Activated CD8-positive, alpha-beta memory T cell treated with anti-CD3 and anti-CD28 coated beads for 36 hours (primary cell): ENCODE measurements around the gene NUP214. TPM values are rescaled to one million over a fixed set of nuclear protein-coding genes. Genes with fewer than 3 reads are reported as not detected.
"Not testable (repeated sequence)": the region's sequence is repeated elsewhere in the genome, so short reads cannot be mapped to it uniquely, and the experiment has no call there.

Experiments
- CTCF ChIA-PET: fragments of 350-600 bp; sonication (Branson Sonifier 250); formaldehyde crosslinking; loops from one replicate; lab custom pipeline; 2021; ENCODE audit warnings: antibody characterized with exemption; lab: Charles Lee
- POLR2A ChIA-PET: fragments of 350-600 bp; sonication (Branson Sonifier 250); formaldehyde crosslinking; loops from one replicate; lab custom pipeline; 2021; ENCODE audit warnings: antibody characterized with exemption; lab: Charles Lee
- total RNA-seq, 2 experiments: library from RNA; stranded (reverse); gene quantifications; one replicate each; pipeline ENCODE4 v1.2.3, GENCODE V29; 2021

The NUP214 gene
- total RNA-seq, 2 experiments from 2014 or later: 59.0 to 68.4 TPM

DNA sequence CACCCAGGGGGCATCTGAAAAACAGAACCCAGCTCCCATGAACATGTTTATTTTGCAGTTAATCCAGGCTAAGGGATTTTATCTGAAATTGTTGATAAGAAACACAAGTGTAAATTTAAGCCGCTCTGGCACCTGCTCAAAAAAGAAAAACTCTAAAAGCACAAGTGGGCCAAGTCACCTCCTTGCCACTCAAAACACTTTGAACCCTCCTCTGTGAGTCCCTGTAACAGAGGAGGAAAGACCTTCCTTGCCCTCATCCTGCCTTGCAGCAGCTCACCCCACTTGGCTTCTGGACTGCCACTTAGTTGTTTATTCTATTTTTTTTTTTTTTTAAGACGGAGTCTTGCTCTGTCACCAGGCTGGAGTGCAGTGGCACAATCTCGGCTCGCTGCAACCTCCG, 111.4 kb downstream of the NUP214 start:
- ChIA-PET POLR2A (interaction anchor here (0.7 to 3.0 kb wide), 2 partner anchors 20 to 113 kb away, joined by 3 to 19 read pairs; no protein-coding TSS in a partner anchor), CTCF (interaction anchor here (2.0 kb wide), 1 partner anchor 20 kb away, joined by 5 read pairs; no protein-coding TSS in a partner anchor)

DNA sequence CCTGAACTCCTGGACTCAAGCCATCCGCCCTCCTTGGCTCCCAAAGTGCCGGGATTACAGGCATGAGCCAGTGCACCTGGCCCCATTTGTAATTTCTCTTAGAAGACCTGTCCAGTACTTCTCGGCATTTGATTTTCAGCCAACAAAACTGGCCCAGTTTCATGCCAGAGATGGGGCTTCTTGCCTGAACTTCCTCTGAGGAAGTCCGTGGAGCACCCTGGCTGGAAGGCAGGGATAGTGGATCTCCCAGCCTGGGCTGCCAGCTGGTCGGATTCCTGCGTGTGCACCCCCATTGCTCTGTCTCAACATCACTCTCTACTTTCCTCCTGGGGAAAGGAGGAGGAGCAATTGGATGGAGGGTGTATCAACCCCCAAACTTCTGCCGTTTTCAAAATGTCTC, 111.9 kb downstream of the NUP214 start:
- POLR2A ChIA-PET: interaction anchor here (0.7 to 3.0 kb wide), 5 partner anchors 15 to 188 kb away, joined by 3 to 19 read pairs (median 6); partner anchors contain the start of gene FAM78A

DNA sequence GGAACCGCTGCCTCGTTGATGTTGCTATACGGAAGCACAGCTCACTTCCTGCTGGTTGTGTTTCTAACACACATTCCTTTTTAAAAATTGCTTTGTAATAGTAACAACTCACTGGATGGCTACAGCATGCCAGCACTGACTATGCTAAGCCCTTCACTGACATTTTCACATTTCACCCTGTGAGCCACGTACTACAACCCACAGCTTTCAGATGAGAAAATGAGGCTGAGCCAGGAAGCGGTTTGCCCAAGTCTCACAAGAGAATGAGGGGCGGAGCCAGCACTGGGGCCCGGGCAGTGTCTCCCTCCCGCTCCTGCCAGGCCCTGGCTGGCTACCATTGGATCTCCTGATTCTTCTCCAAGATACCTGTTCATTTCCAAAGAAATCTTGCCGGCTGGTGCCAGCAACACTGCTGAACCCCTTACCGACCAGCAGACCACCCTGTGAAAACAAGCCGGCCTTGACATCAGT, 112.6 kb downstream of the NUP214 start:
- ChIA-PET CTCF (interaction anchor here (1.4 to 2.1 kb wide), 3 partner anchors 19 to 112 kb away, joined by 3 to 7 read pairs (median 5); no protein-coding TSS in a partner anchor), POLR2A (interaction anchor here (0.7 to 3.0 kb wide), 5 partner anchors 14 to 39 kb away, joined by 3 to 19 read pairs (median 5); partner anchors contain the start of gene FAM78A)

More for the DNA sequence above, 111.9 kb downstream of the NUP214 start:
- CTCF ChIA-PET: interaction anchor here (1.4 to 2.1 kb wide), 3 partner anchors 19 to 113 kb away, joined by 3 to 7 read pairs (median 5); no protein-coding TSS in a partner anchor

DNA sequence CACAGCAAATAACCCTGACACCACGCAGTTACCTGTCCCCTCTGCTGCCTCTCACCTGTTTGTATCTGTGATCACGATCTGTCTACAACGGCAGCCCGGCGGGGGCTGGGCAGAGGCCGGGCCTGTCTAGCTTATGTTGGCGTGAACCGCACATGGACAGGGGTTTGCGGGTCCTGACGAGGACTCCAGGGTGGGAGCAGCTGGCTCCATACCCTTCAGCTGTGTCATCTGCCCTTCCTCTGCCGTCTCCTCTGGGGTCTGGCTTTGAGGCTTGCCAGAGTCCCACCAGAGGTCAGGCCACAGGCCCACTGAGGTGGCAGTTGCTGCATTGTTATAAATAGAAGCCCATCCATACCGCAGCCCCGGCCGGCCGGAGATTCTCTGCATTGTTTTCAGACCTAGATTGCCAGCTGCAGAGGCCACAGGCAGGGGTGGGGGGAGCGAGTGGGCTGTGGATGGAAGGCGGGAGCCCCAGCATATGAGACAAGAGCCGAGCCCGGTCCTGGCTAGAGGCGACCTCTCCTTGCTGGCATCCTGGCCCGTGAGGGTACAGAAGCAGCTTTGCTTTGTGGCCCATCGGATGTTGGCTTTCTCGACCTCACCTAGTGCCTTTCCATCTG, 113.1 kb downstream of the NUP214 start:
- ChIA-PET POLR2A (interaction anchor here (0.7 to 3.0 kb wide), 5 partner anchors 14 to 38 kb away, joined by 3 to 19 read pairs (median 5); partner anchors contain the start of gene FAM78A), CTCF (interaction anchor here (1.4 to 2.1 kb wide), 3 partner anchors 18 to 112 kb away, joined by 3 to 7 read pairs (median 5); no protein-coding TSS in a partner anchor)

DNA sequence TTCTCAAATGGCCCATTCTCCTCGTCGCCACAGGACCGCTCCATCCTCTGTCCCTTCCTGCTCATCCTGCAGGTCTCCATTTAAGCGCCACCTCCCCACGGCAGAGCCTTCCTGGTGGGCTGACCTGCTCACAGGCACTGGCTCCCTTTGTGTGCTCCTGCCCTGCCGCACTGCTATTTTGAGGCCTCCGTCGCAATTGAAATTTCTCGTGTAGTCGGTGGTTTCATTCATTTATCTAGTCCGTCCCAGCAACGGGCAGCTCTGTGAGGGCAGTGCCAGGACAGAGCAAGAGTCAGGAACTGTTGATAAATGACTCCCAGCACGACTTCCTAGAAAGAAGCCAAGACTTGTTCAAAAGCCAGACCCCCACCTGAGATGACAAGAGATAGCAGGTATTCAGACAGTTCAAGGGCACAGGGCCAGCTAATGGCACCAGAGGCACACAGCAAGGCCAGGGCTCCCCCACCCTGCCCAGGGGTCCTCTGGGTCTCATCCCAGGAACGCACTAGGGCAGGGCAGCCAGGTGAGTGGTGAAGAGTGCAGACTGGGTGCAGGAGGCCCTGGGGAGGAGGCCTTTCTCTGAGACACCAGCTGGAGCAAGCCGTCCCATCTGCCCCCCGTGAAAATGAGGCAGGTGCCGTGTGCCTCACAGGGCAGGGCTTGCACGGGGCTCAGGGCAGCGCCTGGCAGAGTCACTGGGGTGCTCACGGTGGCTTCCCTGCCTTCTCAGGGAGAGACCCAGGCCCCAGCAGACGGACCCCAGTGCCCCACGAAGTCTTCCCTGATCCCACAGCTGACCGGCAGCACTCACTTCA, 114.0 kb downstream of the NUP214 start:
- CTCF ChIA-PET: interaction anchor here (2.1 kb wide), 1 partner anchor 97 kb away, joined by 7 read pairs; no protein-coding TSS in a partner anchor
- POLR2A ChIA-PET: interaction anchor here (3.0 kb wide), 1 partner anchor 17 kb away, joined by 19 read pairs; no protein-coding TSS in a partner anchor

DNA sequence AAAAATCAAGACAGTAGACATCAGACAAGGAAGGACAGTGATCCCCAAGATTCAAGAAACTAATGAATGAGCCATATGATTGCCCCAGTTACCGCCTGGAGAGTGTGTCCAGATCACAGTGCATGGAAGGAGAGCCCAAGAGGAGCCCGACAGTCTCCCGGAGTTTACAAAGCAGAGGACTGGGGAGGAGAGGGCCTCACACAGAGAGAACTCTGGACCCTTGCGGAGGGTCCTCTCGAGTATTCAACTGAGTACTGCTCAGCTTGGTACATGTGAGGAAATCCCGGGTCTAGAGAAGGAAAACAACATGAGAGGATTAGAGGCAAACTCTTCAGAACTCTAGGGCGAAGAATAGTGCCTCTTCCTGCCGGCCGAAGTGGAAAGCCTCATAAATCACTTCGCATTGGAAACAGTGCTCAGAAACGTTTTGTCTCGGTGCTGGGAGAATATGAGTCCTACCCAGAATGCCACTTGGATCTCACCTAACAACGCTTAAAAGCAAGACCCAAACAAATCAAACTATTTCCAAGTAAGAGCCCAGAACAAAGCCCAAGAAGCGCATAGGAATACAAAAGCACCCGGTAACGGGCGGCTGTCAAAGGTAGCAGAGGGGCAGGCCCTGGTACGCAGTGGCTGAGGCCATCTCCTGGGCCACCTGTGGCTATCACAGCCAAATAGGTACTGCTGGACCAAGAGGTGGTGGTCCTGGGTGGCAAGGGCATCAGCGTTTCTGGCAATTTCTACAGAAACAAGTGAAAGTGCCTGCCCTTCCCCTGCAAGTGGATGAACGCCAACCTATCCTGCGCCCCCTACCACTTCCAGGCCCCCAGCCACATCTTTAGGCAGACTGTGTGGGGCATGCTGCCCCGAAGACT, 114.9 kb downstream of the NUP214 start:
- CTCF ChIA-PET: interaction anchor here (0.6 to 0.9 kb wide), 2 partner anchors 86 to 96 kb away, joined by 3 read pairs; no protein-coding TSS in a partner anchor
- POLR2A ChIA-PET: interaction anchor here (3.0 kb wide), 1 partner anchor 16 kb away, joined by 19 read pairs; no protein-coding TSS in a partner anchor

DNA sequence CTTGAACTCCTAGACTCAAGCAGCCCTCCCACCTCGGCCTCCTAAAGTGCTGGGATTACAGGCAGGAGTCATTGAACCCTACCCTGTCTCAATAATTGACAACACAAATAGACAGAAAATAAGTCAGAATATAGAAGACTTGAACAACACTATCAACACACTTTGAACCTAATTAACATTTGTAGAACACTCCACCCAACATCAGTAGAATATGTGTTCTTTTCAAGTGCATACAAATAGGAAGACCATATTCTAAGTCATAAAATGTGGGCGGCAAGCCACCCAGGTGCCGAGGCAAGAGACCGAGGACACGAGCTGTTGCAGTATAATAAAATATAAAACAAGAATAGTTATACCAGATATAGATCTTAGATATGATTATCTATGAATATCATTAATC, 118.9 kb downstream of the NUP214 start:
- CTCF ChIA-PET: not testable (repeated sequence)
- POLR2A ChIA-PET: interaction anchor here (0.7 kb wide), 1 partner anchor 119 kb away, joined by 8 read pairs; the partner anchor contains the start of gene NUP214

DNA sequence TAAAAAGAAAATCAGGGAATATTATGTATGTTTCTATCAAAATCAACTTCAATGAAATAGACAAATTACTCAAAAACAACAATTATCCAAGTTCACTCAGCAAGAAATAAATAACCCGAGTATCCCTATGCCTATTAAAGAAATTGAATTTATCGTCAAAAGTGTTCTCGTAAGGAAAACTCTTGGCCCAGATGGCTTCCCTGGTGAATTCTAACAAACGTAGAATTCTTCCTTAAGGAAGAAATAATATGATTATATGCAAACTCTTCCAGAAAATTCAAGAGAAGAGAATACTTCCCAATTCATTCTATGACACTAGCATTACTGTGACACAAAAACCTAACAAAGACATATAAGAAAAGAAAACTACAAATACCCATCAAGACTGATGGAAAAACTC, 121.2 kb downstream of the NUP214 start:
- ChIA-PET CTCF (no interaction called here), POLR2A (no interaction called here)

DNA sequence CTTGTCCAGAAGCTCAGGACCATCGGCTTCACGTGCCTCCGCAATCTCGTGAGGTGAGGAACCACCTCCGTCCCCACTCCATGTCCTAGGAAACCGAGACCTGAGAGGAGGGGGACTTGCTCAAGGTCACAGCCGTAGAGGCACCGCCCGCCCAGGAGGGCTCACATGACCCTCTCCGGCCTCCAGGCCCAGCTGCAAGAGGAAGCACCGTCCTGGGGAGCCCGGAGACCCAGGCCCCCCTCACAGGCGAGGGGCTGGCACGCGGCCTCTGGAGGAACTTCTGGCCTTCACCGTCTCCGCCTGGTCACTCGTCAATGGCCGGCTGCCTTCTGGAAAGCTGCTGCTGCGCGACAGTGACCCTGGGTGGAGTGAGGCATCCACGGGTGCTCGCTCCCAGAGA, 126.7 kb downstream of the NUP214 start:
- ChIA-PET CTCF (interaction anchor here (1.1 to 7.7 kb wide), 2 partner anchors 10 to 19 kb away, joined by 4 to 84 read pairs; no protein-coding TSS in a partner anchor), POLR2A (interaction anchor here (0.9 to 2.6 kb wide), 4 partner anchors 14 to 23 kb away, joined by 3 to 11 read pairs (median 5); no protein-coding TSS in a partner anchor)

DNA sequence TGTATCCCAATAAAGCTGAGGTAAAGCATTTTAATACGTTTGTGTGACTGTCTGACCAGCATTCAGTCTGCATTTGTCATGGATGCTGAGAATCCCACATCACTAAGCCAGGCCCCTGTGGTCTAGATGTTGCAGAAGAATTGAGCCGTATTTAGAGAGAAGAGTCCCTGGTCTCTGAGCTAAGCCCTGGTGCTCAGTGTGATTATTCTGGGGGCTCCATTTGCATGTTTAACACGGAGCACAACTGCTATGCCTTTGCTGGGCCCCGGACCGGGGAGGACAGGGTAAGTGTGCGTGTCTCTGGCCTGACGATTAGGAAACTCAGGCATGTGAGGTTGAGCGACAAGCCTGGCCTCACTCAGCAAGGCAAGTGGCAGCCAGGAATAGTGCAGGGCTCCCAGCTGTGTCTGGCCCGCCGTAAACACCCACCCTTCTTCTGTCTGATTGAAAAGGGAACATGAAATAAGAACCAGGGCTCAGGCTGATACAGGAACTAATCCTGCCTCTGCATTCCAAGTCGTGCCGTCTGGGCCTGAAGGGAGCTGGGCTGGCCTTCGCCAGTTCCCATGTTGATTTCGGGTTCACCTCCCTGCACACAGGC, 128.6 kb downstream of the NUP214 start:
- CTCF ChIA-PET: interaction anchor here (1.0 to 7.7 kb wide), 3 partner anchors 11 to 83 kb away, joined by 3 to 84 read pairs (median 4); no protein-coding TSS in a partner anchor
- POLR2A ChIA-PET: interaction anchor here (0.5 to 2.6 kb wide), 2 partner anchors 19 to 21 kb away, joined by 3 to 7 read pairs; no protein-coding TSS in a partner anchor

DNA sequence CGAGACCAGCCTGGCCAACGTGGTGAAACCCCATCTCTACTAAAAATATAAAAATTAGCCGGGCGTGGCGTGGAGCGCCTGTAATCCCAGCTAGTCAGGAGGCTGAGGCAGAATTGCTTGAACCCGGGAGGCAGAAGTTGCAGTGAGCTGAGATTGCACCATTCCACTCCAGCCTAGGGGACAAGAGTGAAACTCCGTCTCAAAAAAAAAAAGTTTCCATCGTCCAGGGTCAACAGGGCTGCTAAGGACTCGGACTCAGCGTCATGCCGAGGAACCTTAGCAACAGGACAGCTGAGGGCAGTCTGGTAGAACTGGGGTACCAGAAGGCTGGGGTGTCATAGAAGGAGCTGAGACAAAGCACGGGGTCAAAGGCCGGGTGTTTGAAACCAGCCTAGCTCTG, 129.2 kb downstream of the NUP214 start:
- ChIA-PET CTCF (interaction anchor here (0.6 to 7.7 kb wide), 4 partner anchors 10 to 226 kb away, joined by 3 to 84 read pairs (median 4); no protein-coding TSS in a partner anchor), POLR2A (interaction anchor here (0.5 to 2.6 kb wide), 2 partner anchors 18 to 20 kb away, joined by 3 to 7 read pairs; no protein-coding TSS in a partner anchor)

DNA sequence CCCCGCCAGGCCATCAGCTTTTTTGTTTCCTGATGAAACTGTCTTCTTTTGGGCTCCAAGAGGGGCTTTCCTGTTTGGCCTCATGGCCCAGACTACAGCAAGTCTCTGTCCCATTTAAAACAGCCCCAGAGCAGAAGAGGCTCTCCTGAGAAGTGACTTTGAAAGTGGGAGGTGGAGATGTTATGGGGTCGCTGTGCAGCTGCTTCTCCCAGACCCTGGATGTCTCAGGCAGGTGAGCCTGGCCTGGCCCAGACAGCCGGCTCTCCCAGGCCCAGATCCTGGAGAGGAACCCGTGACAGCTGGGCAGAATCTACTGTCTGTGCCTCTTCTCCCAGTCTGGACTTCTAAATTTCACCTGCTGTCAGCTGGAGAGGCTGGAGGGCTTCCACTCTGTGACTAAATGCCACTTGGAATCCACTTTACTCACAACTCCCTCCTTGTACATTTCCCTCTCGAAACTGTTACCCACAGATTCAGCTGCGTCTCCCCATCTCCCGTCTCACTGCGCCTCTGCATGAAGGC, 130.4 kb downstream of the NUP214 start:
- POLR2A ChIA-PET: interaction anchor here (0.6 to 3.0 kb wide), 10 partner anchors 12 to 245 kb away, joined by 3 to 62 read pairs (median 14); partner anchors contain the start of gene FAM78A
- CTCF ChIA-PET: interaction anchor here (0.7 to 7.7 kb wide), 5 partner anchors 15 to 76 kb away, joined by 3 to 84 read pairs (median 5); partner anchors contain the start of gene FAM78A

DNA sequence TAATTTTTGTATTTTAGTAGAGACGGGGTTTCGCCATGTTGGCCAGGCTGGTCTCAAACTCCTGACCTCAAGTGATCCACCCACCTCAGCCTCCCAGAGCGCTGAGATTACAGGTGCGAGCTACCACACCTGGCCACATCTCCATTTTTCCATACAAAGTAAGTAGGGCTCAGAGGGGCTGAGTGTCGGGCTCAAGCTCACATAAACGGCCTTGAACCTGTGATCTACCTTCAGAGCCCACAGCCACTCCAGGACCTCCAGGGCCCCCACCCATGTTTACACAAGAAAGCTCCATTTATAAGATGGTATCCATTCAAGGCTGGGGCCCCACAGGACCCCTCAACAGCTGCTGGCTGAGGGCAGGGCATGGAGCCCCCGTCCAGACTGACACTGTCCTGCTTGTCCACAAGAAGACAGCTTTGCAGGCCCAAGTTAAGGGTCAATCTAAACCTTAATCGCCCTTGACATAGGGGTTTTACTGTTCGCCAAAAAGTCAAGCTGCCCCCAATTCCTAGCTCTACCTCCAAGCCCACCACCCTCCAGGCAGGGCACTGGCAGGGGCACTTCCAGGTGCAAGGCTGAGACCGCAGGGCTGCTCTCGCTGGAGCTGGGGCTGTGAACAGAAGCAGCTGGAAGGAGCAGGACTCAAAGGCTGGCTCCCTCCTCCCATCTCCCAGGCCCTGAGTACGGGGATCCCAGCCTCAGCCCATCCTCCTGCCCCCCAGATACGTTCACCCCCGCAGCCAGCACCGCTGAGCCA, 132.1 kb downstream of the NUP214 start:
- POLR2A ChIA-PET: interaction anchor here (0.6 to 3.0 kb wide), 7 partner anchors 10 to 202 kb away, joined by 8 to 62 read pairs (median 23); partner anchors contain the start of gene FAM78A
- CTCF ChIA-PET: interaction anchor here (0.9 to 7.7 kb wide), 4 partner anchors 9 to 20 kb away, joined by 3 to 84 read pairs (median 6); partner anchors contain the start of gene FAM78A

DNA sequence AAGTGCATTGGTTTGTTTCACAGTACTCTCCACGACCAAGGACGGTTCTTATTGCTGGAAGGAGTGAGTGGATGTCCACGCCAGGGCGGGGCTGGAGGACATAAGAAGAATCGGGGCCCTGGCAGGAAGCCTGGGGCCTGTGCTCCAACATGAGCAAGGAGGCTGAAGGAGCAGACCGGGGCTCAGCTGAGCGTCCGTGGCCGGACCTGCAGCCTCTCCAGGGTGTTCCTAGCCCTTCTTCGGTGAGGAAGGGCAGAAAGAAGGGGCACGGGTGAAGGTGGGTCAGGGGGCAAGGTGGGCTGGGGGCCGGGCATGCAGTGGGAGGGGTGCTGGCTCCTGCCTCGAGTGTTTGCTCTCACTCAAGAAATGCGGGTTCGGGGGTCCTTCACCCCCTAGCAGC, 132.8 kb downstream of the NUP214 start:
- POLR2A ChIA-PET: interaction anchor here (2.7 kb wide), 1 partner anchor 9 kb away, joined by 35 read pairs; no protein-coding TSS in a partner anchor
- CTCF ChIA-PET: interaction anchor here (7.7 kb wide), 1 partner anchor 13 kb away, joined by 84 read pairs; no protein-coding TSS in a partner anchor

DNA sequence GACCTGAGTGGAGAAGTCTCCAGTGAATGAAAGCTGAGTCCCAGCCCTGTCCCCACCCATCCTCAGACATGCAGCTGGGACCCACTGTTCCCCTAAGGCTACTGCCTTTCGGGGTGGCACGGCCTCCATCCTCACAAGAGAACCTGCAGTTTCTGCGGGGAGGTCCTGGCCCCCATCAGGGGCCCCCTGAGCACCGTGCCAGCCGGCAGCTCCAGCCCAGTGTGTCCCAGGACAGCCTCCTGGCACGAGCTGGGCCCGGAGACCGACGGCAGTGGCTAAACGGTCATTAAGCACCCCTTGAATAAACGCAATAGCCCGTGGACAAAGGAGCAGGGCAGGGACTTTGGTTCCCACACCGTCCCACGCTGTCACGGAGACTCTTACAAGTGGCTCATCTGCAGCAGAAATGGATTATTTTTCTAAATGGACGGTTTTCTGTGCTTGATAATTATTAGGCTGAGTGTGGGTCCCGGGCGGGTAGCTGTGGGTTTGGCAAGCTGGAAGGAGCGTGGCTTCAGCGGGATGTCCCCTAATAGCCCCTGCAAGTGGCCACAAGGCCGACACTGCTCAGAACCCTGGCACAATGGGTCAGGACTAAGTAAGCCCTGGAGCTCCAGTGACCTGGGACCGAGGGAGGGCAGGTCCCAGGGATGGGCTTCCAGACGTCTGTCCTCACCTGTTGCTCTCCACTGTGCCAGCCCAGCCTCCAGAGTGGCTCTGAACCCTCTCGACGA, 133.5 kb downstream of the NUP214 start:
- POLR2A ChIA-PET: interaction anchor here (0.7 to 1.1 kb wide), 2 partner anchors 14 to 18 kb away, joined by 3 to 4 read pairs; no protein-coding TSS in a partner anchor
- CTCF ChIA-PET: interaction anchor here (0.6 to 7.7 kb wide), 2 partner anchors 12 to 53 kb away, joined by 3 to 84 read pairs; no protein-coding TSS in a partner anchor
